GM12891 (cell line): ENCODE data around the gene TRRAP.

Experiments
- PAX5 ChIP-seq: IDR thresholded peaks from 2 replicates; pipeline ENCODE4 v1.6.1; 2011; ENCODE audit warnings: low read length, moderate library complexity, mild to moderate bottlenecking; ENCODE audit not compliant: insufficient read depth, severe bottlenecking
- POLR2A ChIP-seq: IDR thresholded peaks from 2 replicates; pipeline ENCODE4 v1.6.1; 2011; ENCODE audit warnings: low read depth, low read length, control low read depth
- POLR2AphosphoS5 ChIP-seq: IDR thresholded peaks from 2 replicates; pipeline ENCODE4 v1.6.1; 2011; ENCODE audit warnings: low read depth, low read length, control low read depth
- POU2F2 ChIP-seq: IDR thresholded peaks from 2 replicates; pipeline ENCODE4 v1.6.1; 2011; ENCODE audit warnings: low read depth, mild to moderate bottlenecking, control low read depth, low read length, moderate library complexity
- SPI1 ChIP-seq: IDR thresholded peaks from 2 replicates; pipeline ENCODE4 v1.6.1; 2011; ENCODE audit warnings: low read depth, low read length, control low read depth
- TAF1 ChIP-seq: IDR thresholded peaks from 2 replicates; pipeline ENCODE4 v1.6.1; 2011; ENCODE audit warnings: low read depth, low read length, control low read depth

- TF ChIP-seq POLR2A, result no peak
- TF ChIP-seq TAF1, result no peak
- no peak for TF ChIP-seq POLR2AphosphoS5
- TF ChIP-seq SPI1, result no peak
- TF ChIP-seq POU2F2, result no peak
- TF ChIP-seq PAX5, result no peak
Measured at GRCh38 chr7:99011706-99012404, 133.5 kb downstream of the TRRAP start.
